ENCODE results near the gene BEST4.

The BEST4 gene

GRCh38 chr1:44808938-44809917 lies 21.3 kb upstream of the BEST4 start:
- no peak overlapping the region for H3K14ac ChIP-seq (ENCODE audit: low read length)
- H3K18ac ChIP-seq (ENCODE audit: low read length): peak overlapping the region; percentile 93
- peak overlapping the region; percentile 45 for H2AFZ ChIP-seq (ENCODE audit: low read length)
- H3K9me3 ChIP-seq (replicated peaks in 1 of 2; ENCODE audit: control insufficient read depth in 2 of 2, insufficient read depth in 1 of 2, low read depth in 1 of 2, low read length in 2 of 2): no peaks in the 10 kb centered on the region
- H3K27me3 ChIP-seq (ENCODE audit: control insufficient read depth in 3 of 3, insufficient read depth in 3 of 3, low read depth in 1 of 3, low read length in 3 of 3): peaks cover 0 to 4% (median 0%) of the 10 kb centered on the region in 3 experiments
- H4K91ac ChIP-seq (ENCODE audit: low read depth, low read length, poor library complexity): no peak overlapping the region
- no peak overlapping the region for H4K8ac ChIP-seq (ENCODE audit: low read depth, low read length)
- H3K4me2 ChIP-seq (ENCODE audit: insufficient read depth, low read length, poor library complexity, severe bottlenecking): peak overlapping the region; percentile 64
- H3K4me3 ChIP-seq (ENCODE audit: low read length in 2 of 2): peak overlapping the region in 1 of 2 donors; percentile 47
- H3K4me1 ChIP-seq (ENCODE audit: control insufficient read depth in 2 of 2, insufficient read depth in 1 of 2, low read depth in 1 of 2, low read length in 2 of 2): peaks cover 28 to 43% of the 10 kb centered on the region in 2 donors
- H2AK5ac ChIP-seq (ENCODE audit: low read depth, low read length): peak overlapping the region; percentile 26
- H3K4ac ChIP-seq (ENCODE audit: low read length): no peak overlapping the region
- H2BK120ac ChIP-seq (ENCODE audit: low read depth, low read length): peak overlapping the region; percentile 4
- H3K9ac ChIP-seq (ENCODE audit: low read depth, low read length, poor library complexity): peak overlapping the region; percentile 75
- WGBS, 2 donors (ENCODE audit: extremely low coverage in 2 of 2, insufficient read length in 2 of 2, insufficient replicate concordance in 1 of 2): no CpG with 5 or more reads among the region's 6 CpGs
- peaks cover 11 to 25% of the 10 kb centered on the region in 2 donors for H3K36me3 ChIP-seq (replicated peaks in 1 of 2; ENCODE audit: control insufficient read depth in 2 of 2, insufficient read depth in 2 of 2, low read length in 2 of 2)
- H3K23ac ChIP-seq (ENCODE audit: low read depth, low read length, poor library complexity): no peak overlapping the region
- H3K79me1 ChIP-seq (ENCODE audit: low read depth, low read length): peaks cover 3% of the 10 kb centered on the region
- peak overlapping the region; percentile 84 for H2BK12ac ChIP-seq (ENCODE audit: low read length)
- peak overlapping the region; percentile 52 for H2BK15ac ChIP-seq (ENCODE audit: low read length)
- DNase-seq (ENCODE audit: low spot score): no peak
- peak overlapping the region; percentile 86 for H3K27ac ChIP-seq (replicated peaks; ENCODE audit: low read length)
- peak overlapping the region; percentile 88 for H2BK5ac ChIP-seq (ENCODE audit: low read length)

DNA sequence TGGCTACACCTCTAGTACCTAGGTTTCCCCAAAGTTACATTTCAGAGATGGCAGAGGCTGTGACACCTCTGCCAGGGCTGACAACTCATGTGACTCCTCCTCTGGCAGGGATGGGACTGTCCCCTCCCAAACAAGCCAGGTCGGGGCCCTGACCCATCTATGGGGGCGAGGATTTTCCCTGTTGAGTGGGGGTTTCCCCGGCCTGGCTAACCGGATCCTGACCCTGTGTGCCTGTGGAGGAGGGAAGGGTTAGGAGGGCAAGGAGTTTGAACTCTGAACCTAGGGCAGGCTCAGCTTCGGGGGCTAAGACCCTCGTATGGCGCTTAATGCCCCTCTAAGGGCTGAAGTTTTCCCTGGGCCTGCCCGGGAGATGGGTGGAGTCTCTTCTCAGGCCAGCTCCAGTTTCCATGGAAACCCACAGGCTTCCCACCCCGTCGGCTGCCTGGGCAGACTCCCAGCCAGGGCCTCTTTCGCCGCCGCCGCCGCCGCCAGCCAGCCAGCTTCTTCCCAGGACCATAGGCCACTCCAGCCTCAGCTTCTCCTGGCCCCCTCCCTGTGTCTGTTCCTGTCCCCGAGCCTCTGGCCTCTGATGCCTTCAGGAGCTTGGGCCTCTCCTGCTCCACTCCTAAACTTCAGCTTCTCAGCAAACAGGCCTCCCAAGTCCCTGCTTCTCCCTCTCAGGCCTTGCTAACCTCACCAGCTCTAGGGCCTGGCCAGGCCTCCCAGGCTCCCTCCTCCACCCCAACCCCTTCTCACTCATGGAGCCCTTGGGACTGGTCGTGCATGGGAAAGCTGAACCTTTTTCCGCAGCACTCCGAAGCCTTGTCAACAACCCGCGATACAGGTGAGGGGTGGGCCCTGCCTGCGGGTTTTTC lies 20.3 kb upstream of the BEST4 start, which contains the start of gene BTBD19:
TSS of gene BTBD19 (plus strand) at position 461 of the 875 bp plus-strand sequence. CDS start at position 759, 298 bp downstream.
- H3K79me1 ChIP-seq (ENCODE audit: low read depth, low read length): peaks cover 5% of the 10 kb centered on the region
- H3K9ac ChIP-seq (ENCODE audit: low read depth, low read length, poor library complexity): peak within 1 kb of the TSS; percentile 75
- H3K18ac ChIP-seq (ENCODE audit: low read length): peak within 1 kb of the TSS; percentile 98
- H3K27ac ChIP-seq (replicated peaks; ENCODE audit: low read length): peak within 1 kb of the TSS; percentile 93
- H4K91ac ChIP-seq (ENCODE audit: low read depth, low read length, poor library complexity): peak within 1 kb of the TSS; percentile 41
- peak within 1 kb of the TSS; percentile 97 for H3K4ac ChIP-seq (ENCODE audit: low read length)
- peak within 1 kb of the TSS in 1 of 2 donors; percentile 47 for H3K4me3 ChIP-seq (ENCODE audit: low read length in 2 of 2)
- H2AFZ ChIP-seq (ENCODE audit: low read length): peak within 1 kb of the TSS; percentile 78
- no CpG with 5 or more reads among the region's 23 CpGs for WGBS, 2 donors (ENCODE audit: extremely low coverage in 2 of 2, insufficient read length in 2 of 2, insufficient replicate concordance in 1 of 2)
- peak within 1 kb of the TSS; percentile 52 for H2BK15ac ChIP-seq (ENCODE audit: low read length)
- peak within 1 kb of the TSS; percentile 45 for H3K23ac ChIP-seq (ENCODE audit: low read depth, low read length, poor library complexity)
- H3K14ac ChIP-seq (ENCODE audit: low read length): no peak within 1 kb of the TSS
- H3K36me3 ChIP-seq (replicated peaks in 1 of 2; ENCODE audit: control insufficient read depth in 2 of 2, insufficient read depth in 2 of 2, low read length in 2 of 2): peaks cover 20 to 34% of the 10 kb centered on the region in 2 donors
- no peak within 1 kb of the TSS for H4K8ac ChIP-seq (ENCODE audit: low read depth, low read length)
- H3K9me3 ChIP-seq (replicated peaks in 1 of 2; ENCODE audit: control insufficient read depth in 2 of 2, insufficient read depth in 1 of 2, low read depth in 1 of 2, low read length in 2 of 2): no peaks in the 10 kb centered on the region
- H3K4me2 ChIP-seq (ENCODE audit: insufficient read depth, low read length, poor library complexity, severe bottlenecking): peak within 1 kb of the TSS; percentile 64
- peak within 1 kb of the TSS; percentile 84 for H2BK12ac ChIP-seq (ENCODE audit: low read length)
- H3K4me1 ChIP-seq (ENCODE audit: control insufficient read depth in 2 of 2, insufficient read depth in 1 of 2, low read depth in 1 of 2, low read length in 2 of 2): peaks cover 28 to 48% of the 10 kb centered on the region in 2 donors
- H2BK120ac ChIP-seq (ENCODE audit: low read depth, low read length): peak within 1 kb of the TSS; percentile 58
- H2AK5ac ChIP-seq (ENCODE audit: low read depth, low read length): peak within 1 kb of the TSS; percentile 96
- peak within 1 kb of the TSS; percentile 88 for H2BK5ac ChIP-seq (ENCODE audit: low read length)
- H3K27me3 ChIP-seq (ENCODE audit: control insufficient read depth in 3 of 3, insufficient read depth in 3 of 3, low read depth in 1 of 3, low read length in 3 of 3): peaks cover 0 to 4% (median 0%) of the 10 kb centered on the region in 3 experiments
- no peak for DNase-seq (ENCODE audit: low spot score)

- Histone ChIP-seq H3K27me3 (ENCODE audit: control insufficient read depth in 3 of 3, insufficient read depth in 3 of 3, low read depth in 1 of 3, low read length in 3 of 3) (no peaks in the 10 kb centered on the region), H2BK5ac (ENCODE audit: low read length) (peak overlapping the region; percentile 88), H3K4me3 (ENCODE audit: low read length in 2 of 2) (peak overlapping the region in 1 of 2 donors; percentile 47), H4K91ac (ENCODE audit: low read depth, low read length, poor library complexity) (peak overlapping the region; percentile 41), H2BK120ac (ENCODE audit: low read depth, low read length) (peak overlapping the region; percentile 58), H2BK12ac (ENCODE audit: low read length) (peak overlapping the region; percentile 51), H2BK15ac (ENCODE audit: low read length) (peak overlapping the region; percentile 26), H3K4me1 (ENCODE audit: control insufficient read depth in 2 of 2, insufficient read depth in 1 of 2, low read depth in 1 of 2, low read length in 2 of 2) (peaks cover 35 to 51% of the 10 kb centered on the region in 2 donors), H3K27ac (replicated peaks; ENCODE audit: low read length) (peak overlapping the region; percentile 93), H3K9ac (ENCODE audit: low read depth, low read length, poor library complexity) (no peak overlapping the region), H3K4me2 (ENCODE audit: insufficient read depth, low read length, poor library complexity, severe bottlenecking) (peak overlapping the region; percentile 64), H2AK5ac (ENCODE audit: low read depth, low read length) (peak overlapping the region; percentile 96), H3K9me3 (replicated peaks in 1 of 2; ENCODE audit: control insufficient read depth in 2 of 2, insufficient read depth in 1 of 2, low read depth in 1 of 2, low read length in 2 of 2) (no peaks in the 10 kb centered on the region), H2AFZ (ENCODE audit: low read length) (peak overlapping the region; percentile 78), H4K8ac (ENCODE audit: low read depth, low read length) (no peak overlapping the region), H3K4ac (ENCODE audit: low read length) (no peak overlapping the region), H3K18ac (ENCODE audit: low read length) (peak overlapping the region; percentile 98), H3K36me3 (replicated peaks in 1 of 2; ENCODE audit: control insufficient read depth in 2 of 2, insufficient read depth in 2 of 2, low read length in 2 of 2) (peaks cover 22 to 41% of the 10 kb centered on the region in 2 donors), H3K23ac (ENCODE audit: low read depth, low read length, poor library complexity) (peak overlapping the region; percentile 45), H3K79me1 (ENCODE audit: low read depth, low read length) (peaks cover 2% of the 10 kb centered on the region), H3K14ac (ENCODE audit: low read length) (no peak overlapping the region)
- WGBS, 2 donors (ENCODE audit: extremely low coverage in 2 of 2, insufficient read length in 2 of 2, insufficient replicate concordance in 1 of 2): no CpG with 5 or more reads among the region's 16 CpGs
- DNase-seq (ENCODE audit: low spot score): peak; percentile 90
Measured at GRCh38 chr1:44807364-44808062, 19.5 kb upstream of the BEST4 start.

Data from neuronal stem cell (in vitro differentiated cells).